ENCODE measurements around the gene PLA2G12A.

Gene PLA2G12A

GRCh38 chr4:109735566-109736365 is 5.9 kb upstream of the PLA2G12A start:
- POLR2A ChIA-PET: no interaction called here
- CTCF ChIA-PET: no interaction called here
- DNase-seq (ENCODE audit: extremely low spot score): no peak
- TF ChIP-seq PKNOX1 (IDR thresholded peaks at IDR 0.05) (peak; percentile 77), ELF4 (IDR thresholded peaks at IDR 0.05) (no peak), TARDBP (IDR thresholded peaks at IDR 0.05) (no peak)

- no peak for TF ChIP-seq NFRKB (IDR thresholded peaks at IDR 0.05)
- no peak for TF ChIP-seq CTBP1 (IDR thresholded peaks at IDR 0.05; ENCODE audit: borderline replicate concordance)
- TF ChIP-seq SUZ12 (IDR thresholded peaks at IDR 0.05): no peak
- no peak for TF ChIP-seq ELF4 (IDR thresholded peaks at IDR 0.05)
- no peak for TF ChIP-seq BHLHE40 (IDR thresholded peaks at IDR 0.05; ENCODE audit: borderline replicate concordance)
- no peak for TF ChIP-seq HDGF (IDR thresholded peaks at IDR 0.05; ENCODE audit: borderline replicate concordance)
- TF ChIP-seq PKNOX1 (IDR thresholded peaks at IDR 0.05): no peak
- TF ChIP-seq FOXK2 (IDR thresholded peaks at IDR 0.05): no peak
- no peak for TF ChIP-seq FOXM1 (IDR thresholded peaks at IDR 0.05; ENCODE audit: borderline replicate concordance)
- no peak for TF ChIP-seq TARDBP (IDR thresholded peaks at IDR 0.05)
- TF ChIP-seq ARNT (IDR thresholded peaks at IDR 0.05): no peak
- TF ChIP-seq FOXA1 (IDR thresholded peaks at IDR 0.05): no peak
- no peak for TF ChIP-seq SP1 (IDR thresholded peaks at IDR 0.05)
- no peak for TF ChIP-seq LEF1 (IDR thresholded peaks at IDR 0.05; ENCODE audit: borderline replicate concordance)
- TF ChIP-seq L3MBTL2 (conservative IDR thresholded peaks at IDR 0.05): no peak
- no peak for TF ChIP-seq ZNF384 (IDR thresholded peaks at IDR 0.05)
- POLR2A ChIA-PET: no interaction called here
- CTCF ChIA-PET: no interaction called here
- DNase-seq (ENCODE audit: extremely low spot score): no peak
Measured at GRCh38 chr4:109733728-109734127, 3.9 kb upstream of the PLA2G12A start.

- POLR2A ChIA-PET: interaction anchor here (1.1 to 1.8 kb wide), 2 partner anchors 27 to 38 kb away, joined by 3 to 6 read pairs; partner anchors contain the start of gene CASP6
- DNase-seq (ENCODE audit: extremely low spot score): no peak
- TF ChIP-seq PKNOX1 (IDR thresholded peaks at IDR 0.05) (no peak), ZNF384 (IDR thresholded peaks at IDR 0.05) (no peak), TARDBP (IDR thresholded peaks at IDR 0.05) (no peak), NFRKB (IDR thresholded peaks at IDR 0.05) (no peak), FOXM1 (IDR thresholded peaks at IDR 0.05; ENCODE audit: borderline replicate concordance) (no peak), LEF1 (IDR thresholded peaks at IDR 0.05; ENCODE audit: borderline replicate concordance) (no peak), SP1 (IDR thresholded peaks at IDR 0.05) (no peak), HDGF (IDR thresholded peaks at IDR 0.05; ENCODE audit: borderline replicate concordance) (no peak), BHLHE40 (IDR thresholded peaks at IDR 0.05; ENCODE audit: borderline replicate concordance) (no peak), FOXK2 (IDR thresholded peaks at IDR 0.05) (no peak), SUZ12 (IDR thresholded peaks at IDR 0.05) (no peak), ARNT (IDR thresholded peaks at IDR 0.05) (no peak), ELF4 (IDR thresholded peaks at IDR 0.05) (no peak), FOXA1 (IDR thresholded peaks at IDR 0.05) (no peak)
- CTCF ChIA-PET: interaction anchor here (0.7 kb wide), 1 partner anchor 16 kb away, joined by 4 read pairs; no protein-coding TSS in a partner anchor
Measured at GRCh38 chr4:109730619-109731545, 1.0 kb upstream of the PLA2G12A start.

- TF ChIP-seq PKNOX1 (IDR thresholded peaks at IDR 0.05) (peak; percentile 77), ELF4 (IDR thresholded peaks at IDR 0.05) (no peak), LEF1 (IDR thresholded peaks at IDR 0.05; ENCODE audit: borderline replicate concordance) (no peak), L3MBTL2 (conservative IDR thresholded peaks at IDR 0.05) (peak; percentile 28; the same call in 1 of the 2 replicates)
- peak; percentile 21 for DNase-seq (ENCODE audit: extremely low spot score)
- POLR2A ChIA-PET: interaction anchor here (1.0 to 1.1 kb wide), 2 partner anchors 24 to 303 kb away, joined by 3 read pairs; no protein-coding TSS in a partner anchor
- CTCF ChIA-PET: interaction anchor here (0.6 kb wide), 1 partner anchor 482 kb away, joined by 5 read pairs; no protein-coding TSS in a partner anchor
Measured at GRCh38 chr4:109729117-109729717, 653 bp downstream of the PLA2G12A start.

- POLR2A ChIA-PET: interaction anchor here (1.0 kb wide), 1 partner anchor 23 kb away, joined by 3 read pairs; no protein-coding TSS in a partner anchor
- no peak for DNase-seq (ENCODE audit: extremely low spot score)
- CTCF ChIA-PET: no interaction called here
- TF ChIP-seq ELF4 (IDR thresholded peaks at IDR 0.05) (no peak), ARNT (IDR thresholded peaks at IDR 0.05) (no peak), L3MBTL2 (conservative IDR thresholded peaks at IDR 0.05) (no peak), FOXK2 (IDR thresholded peaks at IDR 0.05) (no peak), BHLHE40 (IDR thresholded peaks at IDR 0.05; ENCODE audit: borderline replicate concordance) (no peak), SUZ12 (IDR thresholded peaks at IDR 0.05) (no peak), LEF1 (IDR thresholded peaks at IDR 0.05; ENCODE audit: borderline replicate concordance) (no peak), HDGF (IDR thresholded peaks at IDR 0.05; ENCODE audit: borderline replicate concordance) (no peak), FOXM1 (IDR thresholded peaks at IDR 0.05; ENCODE audit: borderline replicate concordance) (no peak), TARDBP (IDR thresholded peaks at IDR 0.05) (no peak), SP1 (IDR thresholded peaks at IDR 0.05) (no peak), ZNF384 (IDR thresholded peaks at IDR 0.05) (no peak), CTBP1 (IDR thresholded peaks at IDR 0.05; ENCODE audit: borderline replicate concordance) (no peak)
Measured at GRCh38 chr4:109728385-109728784, 1.5 kb downstream of the PLA2G12A start.
